Upper lobe of left lung (tissue), 6 donors: ENCODE results near the gene OPTC. TPM values are rescaled to one million over a fixed set of nuclear protein-coding genes. Genes with fewer than 3 reads are reported as not detected.

Experiments
- ATAC-seq, 2 donors: fragments of 200-7000 bp; cut with Tn5 transposase; one replicate each; pipeline ENCODE4 v1.9.1; 2022; ENCODE audit warnings: mild to moderate bottlenecking in 2 of 2, moderate library complexity in 2 of 2; ENCODE audit not compliant: low FRiP score in 2 of 2
- DNase-seq, 2 donors: peaks; one replicate each; pipeline ENCODE4 v3.0.0-alpha.2; 2019 to 2020
- H3K27ac ChIP-seq, 4 donors: fragments of 200-600 bp; sonication (generic); one replicate each; pipeline ENCODE4 v1.5.1; 2016 to 2019
- H3K27me3 ChIP-seq, 4 donors: fragments of 200-600 bp; sonication (generic); one replicate each; pipeline ENCODE4 v1.5.1; 2017 to 2019
- H3K36me3 ChIP-seq, 4 donors: fragments of 200-600 bp; sonication (generic); one replicate each; pipeline ENCODE4 v1.5.1; 2016 to 2019
- H3K4me1 ChIP-seq, 4 donors: fragments of 200-600 bp; sonication (generic); one replicate each; pipeline ENCODE4 v1.5.1; 2018 to 2019
- H3K4me3 ChIP-seq, 4 donors: fragments of 200-600 bp; sonication (generic); one replicate each; pipeline ENCODE4 v1.5.1; 2017 to 2019; ENCODE audit warnings: mild to moderate bottlenecking in 2 of 4, moderate library complexity in 1 of 4
- H3K9me3 ChIP-seq, 4 donors: fragments of 200-600 bp; sonication (generic); one replicate each; pipeline ENCODE4 v1.5.1; 2018 to 2019
- CTCF ChIP-seq, 6 experiments: fragments of 450-650 bp in 4 of 6; fragments of 200-600 bp in 2 of 6; sonication (generic) in 2 of 6; IDR thresholded peaks; one replicate each; pipeline ENCODE4 v1.5.1; 2016 to 2019; ENCODE audit warnings: antibody characterized with exemption in 6 of 6
- EP300 ChIP-seq, 4 donors: sonication (generic); formaldehyde crosslinking; IDR thresholded peaks; one replicate each; pipeline ENCODE4 v1.5.1; 2017; ENCODE audit warnings: antibody characterized with exemption in 4 of 4, control low read depth in 2 of 4
- POLR2A ChIP-seq, 4 donors: fragments of 450-650 bp; IDR thresholded peaks; one replicate each; pipeline ENCODE4 v1.5.1; 2016 to 2017; ENCODE audit warnings: antibody characterized with exemption in 4 of 4, mild to moderate bottlenecking in 2 of 4
- POLR2AphosphoS5 ChIP-seq, 2 donors: sonication (generic); formaldehyde crosslinking; IDR thresholded peaks; one replicate each; pipeline ENCODE4 v1.5.1; 2017; ENCODE audit warnings: antibody characterized with exemption in 2 of 2
- WGBS, 2 donors: methylation state at CpG; one replicate each; pipeline ENCODE4 v1.1.5; 2017 to 2018; 5-methylcytosine and 5-hydroxymethylcytosine counted together
- total RNA-seq, 6 donors: library from RNA; depleted of rRNA in 4 of 6; stranded (reverse); fragments of >200 nt in 4 of 6; gene quantifications; one replicate each; pipeline versions ENCODE4 v1.1.0 to v1.2.1, GENCODE V29; 2016 to 2021
- donor health status: DM: no; HTN: no; CAD: no; lungs with moderate emphysema.
- donor health status: DM: no; HTN: yes; CAD: no; lungs with severe emphysema.

OPTC gene
- total RNA-seq, 6 donors from 2014 or later: not detected

- no peak for ATAC-seq
- TF ChIP-seq POLR2A (IDR thresholded peaks at IDR 0.05) (no peak), POLR2AphosphoS5 (IDR thresholded peaks at IDR 0.05) (no peak), EP300 (IDR thresholded peaks at IDR 0.05) (no peak), CTCF (IDR thresholded peaks at IDR 0.05) (no peak)
- DNase-seq: no peak
- no peak overlapping the region for H3K27ac ChIP-seq
- no peak overlapping the region for H3K4me3 ChIP-seq
- 97% methylated on average over 1 of the region's 1 CpG for WGBS, 2 donors
- no peaks in the 10 kb centered on the region for H3K27me3 ChIP-seq
- peaks cover 0 to 4% (median 3%) of the 10 kb centered on the region in 4 donors for H3K4me1 ChIP-seq
- H3K36me3 ChIP-seq: no peaks in the 10 kb centered on the region
- no peaks in the 10 kb centered on the region for H3K9me3 ChIP-seq
Observed at GRCh38 chr1:203550846-203551245, 56.9 kb downstream of the OPTC start.

GRCh38 chr1:203551550-203551949 is 57.6 kb downstream of the OPTC start:
- Histone ChIP-seq H3K4me3 (no peak overlapping the region), H3K9me3 (no peaks in the 10 kb centered on the region), H3K36me3 (no peaks in the 10 kb centered on the region), H3K4me1 (peaks cover 0 to 6% (median 4%) of the 10 kb centered on the region in 4 donors), H3K27me3 (no peaks in the 10 kb centered on the region), H3K27ac (no peak overlapping the region)
- 91 to 93% methylated on average over 5 of the region's 5 CpGs for WGBS, 2 donors
- no peak for DNase-seq
- ATAC-seq: no peak
- TF ChIP-seq EP300 (IDR thresholded peaks at IDR 0.05): no peak
- no peak for TF ChIP-seq CTCF (IDR thresholded peaks at IDR 0.05)

GRCh38 chr1:203553496-203553895 is 59.5 kb downstream of the OPTC start:
- no peak overlapping the region for H3K27ac ChIP-seq
- TF ChIP-seq POLR2AphosphoS5 (IDR thresholded peaks at IDR 0.05) (no peak), POLR2A (IDR thresholded peaks at IDR 0.05) (no peak), CTCF (IDR thresholded peaks at IDR 0.05) (no peak), EP300 (IDR thresholded peaks at IDR 0.05) (no peak)

GRCh38 chr1:203554071-203554470 is 60.1 kb downstream of the OPTC start:
- WGBS, 2 donors: 64 to 79% methylated on average over 3 of the region's 3 CpGs
- H3K9me3 ChIP-seq: no peaks in the 10 kb centered on the region
- TF ChIP-seq POLR2A (IDR thresholded peaks at IDR 0.05) (no peak), CTCF (IDR thresholded peaks at IDR 0.05) (no peak), POLR2AphosphoS5 (IDR thresholded peaks at IDR 0.05) (no peak), EP300 (IDR thresholded peaks at IDR 0.05) (no peak)
- H3K27me3 ChIP-seq: no peaks in the 10 kb centered on the region
- peaks cover 0 to 12% (median 7%) of the 10 kb centered on the region in 4 donors for H3K4me1 ChIP-seq
- no peak overlapping the region for H3K27ac ChIP-seq
- no peak overlapping the region for H3K4me3 ChIP-seq
- H3K36me3 ChIP-seq: no peaks in the 10 kb centered on the region
- DNase-seq (no peak), ATAC-seq (no peak)

More at GRCh38 chr1:203553496-203553895, 59.5 kb downstream of the OPTC start:
- DNase-seq: no peak
- no peak for ATAC-seq
- Histone ChIP-seq H3K36me3 (no peaks in the 10 kb centered on the region), H3K4me1 (peaks cover 0 to 12% (median 7%) of the 10 kb centered on the region in 4 donors), H3K4me3 (no peak overlapping the region), H3K27me3 (no peaks in the 10 kb centered on the region), H3K9me3 (no peaks in the 10 kb centered on the region)
- WGBS, 2 donors: 82 to 94% methylated on average over 4 of the region's 4 CpGs

- no peaks in the 10 kb centered on the region for H3K9me3 ChIP-seq
- WGBS, 2 donors: 80 to 86% methylated on average over 8 of the region's 8 CpGs
- DNase-seq (no peak), ATAC-seq (no peak)
- H3K36me3 ChIP-seq: no peaks in the 10 kb centered on the region
- peaks cover 0 to 12% (median 7%) of the 10 kb centered on the region in 4 donors for H3K4me1 ChIP-seq
- no peak overlapping the region for H3K4me3 ChIP-seq
- H3K27me3 ChIP-seq: no peaks in the 10 kb centered on the region
- TF ChIP-seq EP300 (IDR thresholded peaks at IDR 0.05): no peak
- TF ChIP-seq CTCF (IDR thresholded peaks at IDR 0.05): no peak
- no peak for TF ChIP-seq POLR2A (IDR thresholded peaks at IDR 0.05)
- no peak for TF ChIP-seq POLR2AphosphoS5 (IDR thresholded peaks at IDR 0.05)
- peak overlapping the region in 1 of 4 donors; percentile 24 for H3K27ac ChIP-seq
Observed at GRCh38 chr1:203555076-203555475, 61.1 kb downstream of the OPTC start.
